HTR-8/SVneo (cell line): ENCODE results near the gene TMEM52B.
A peak's percentile ranks its signal among the peaks of the same experiment; 100 is the strongest.
"Not testable (repeated sequence)": the region's sequence is repeated elsewhere in the genome, so short reads cannot be mapped to it uniquely, and the experiment has no call there.

Source experiments
- DNase-seq: peaks from one replicate; pipeline ENCODE4 v3.0.0; 2011; ENCODE audit warnings: low spot score, mixed read lengths; ENCODE audit not compliant: insufficient read length
- FAIRE-seq: peaks from 2 replicates; lab custom pipeline; 2011; peaks lifted over from hg19 to GRCh38; lab: Jason Lieb, UNC

The TMEM52B gene

DNA sequence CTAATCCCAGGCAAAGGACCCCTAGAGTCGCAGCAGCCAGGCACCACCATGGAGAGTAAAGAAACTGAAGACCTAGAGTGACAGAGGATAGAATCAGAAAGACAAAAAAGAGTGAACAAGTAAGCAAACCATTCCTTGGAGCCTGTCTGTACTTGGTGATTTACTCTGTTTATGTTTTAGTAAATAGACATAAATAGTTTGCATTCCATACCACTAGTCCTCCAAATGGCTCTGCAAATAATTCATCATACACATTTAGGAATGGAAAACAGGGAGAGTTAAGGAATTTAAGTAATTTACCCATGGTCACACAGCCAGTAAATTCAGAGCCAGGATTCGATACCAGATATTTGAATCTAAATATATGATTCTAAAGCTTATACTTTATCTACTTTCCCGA lies 9.7 kb upstream of the TMEM52B start:
- FAIRE-seq (no peak), DNase-seq (no peak)

GRCh38 chr12:10170216-10170615 lies 8.6 kb upstream of the TMEM52B start:
- FAIRE-seq (no peak), DNase-seq (peak; percentile 77)

DNA sequence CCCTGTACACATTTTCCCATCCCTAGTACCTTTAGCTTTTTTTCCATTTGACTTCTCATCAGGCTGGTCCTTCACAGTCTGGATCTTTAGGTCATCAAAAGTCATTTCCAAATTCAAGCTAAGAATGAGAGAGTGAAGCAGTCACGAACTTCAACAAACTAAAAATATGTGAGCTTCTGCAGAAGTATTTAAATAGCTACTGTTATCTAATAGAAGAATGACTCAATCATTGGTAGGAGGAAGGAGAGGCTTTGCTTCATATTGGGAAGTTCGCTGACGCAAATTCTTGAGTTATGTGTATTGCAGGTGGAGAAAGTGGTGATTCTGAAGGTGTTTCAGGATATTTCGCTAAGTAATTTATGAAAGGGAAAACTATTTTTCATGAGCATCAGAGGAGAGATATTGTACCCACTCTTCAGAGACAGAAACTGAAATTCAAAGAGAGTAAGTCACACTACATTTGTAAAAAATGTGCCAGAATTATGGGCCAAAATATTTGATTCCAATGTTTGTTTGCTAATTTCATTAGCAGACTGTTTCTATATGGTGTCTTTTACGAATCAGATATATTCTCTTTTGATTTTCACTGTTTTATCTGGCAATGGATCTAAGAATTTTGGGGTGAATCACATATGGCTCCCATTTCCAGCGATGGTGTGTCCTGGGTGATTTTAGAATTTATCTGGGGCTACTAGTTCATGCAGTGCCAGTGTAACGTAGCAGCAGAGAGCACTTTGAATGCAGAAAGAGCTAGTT lies 6.7 kb upstream of the TMEM52B start, which contains the start of gene OLR1:
Gene OLR1 (minus strand): TSS at position 160 of the 756 bp plus-strand sequence. CDS start 55 bp downstream, at position 105.
- DNase-seq (no peak), FAIRE-seq (peak; percentile 48)

DNA sequence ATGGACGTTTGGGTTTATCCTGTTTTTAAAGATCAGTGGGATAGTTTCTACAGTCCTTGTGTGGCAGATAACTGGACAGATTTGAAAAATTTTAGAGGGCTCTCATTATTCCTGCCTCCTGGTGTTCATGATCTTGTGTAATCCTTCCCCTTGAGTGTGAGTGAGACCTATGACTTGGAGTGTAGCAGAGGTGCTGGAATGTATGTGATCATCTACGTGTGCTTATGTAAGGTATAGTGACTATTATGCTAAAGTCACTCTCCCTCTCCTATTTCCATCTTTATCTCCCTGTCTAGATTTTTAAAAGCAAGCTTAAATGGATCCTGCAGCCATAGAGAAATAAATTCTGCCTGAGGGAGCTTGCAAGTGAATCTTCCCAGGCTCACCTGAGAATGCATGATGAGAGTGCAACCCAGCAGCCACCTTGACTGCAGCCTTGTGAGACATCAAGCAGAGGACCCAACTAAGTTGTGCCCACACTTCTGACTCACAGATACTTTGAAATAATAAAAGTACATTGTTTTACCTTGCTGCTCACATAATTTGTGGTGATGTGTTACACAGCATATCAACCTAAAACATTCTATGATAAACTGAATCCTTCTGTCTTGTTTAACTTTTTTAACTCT lies 3.7 kb upstream of the TMEM52B start:
- FAIRE-seq, result no peak
- no peak for DNase-seq

DNA sequence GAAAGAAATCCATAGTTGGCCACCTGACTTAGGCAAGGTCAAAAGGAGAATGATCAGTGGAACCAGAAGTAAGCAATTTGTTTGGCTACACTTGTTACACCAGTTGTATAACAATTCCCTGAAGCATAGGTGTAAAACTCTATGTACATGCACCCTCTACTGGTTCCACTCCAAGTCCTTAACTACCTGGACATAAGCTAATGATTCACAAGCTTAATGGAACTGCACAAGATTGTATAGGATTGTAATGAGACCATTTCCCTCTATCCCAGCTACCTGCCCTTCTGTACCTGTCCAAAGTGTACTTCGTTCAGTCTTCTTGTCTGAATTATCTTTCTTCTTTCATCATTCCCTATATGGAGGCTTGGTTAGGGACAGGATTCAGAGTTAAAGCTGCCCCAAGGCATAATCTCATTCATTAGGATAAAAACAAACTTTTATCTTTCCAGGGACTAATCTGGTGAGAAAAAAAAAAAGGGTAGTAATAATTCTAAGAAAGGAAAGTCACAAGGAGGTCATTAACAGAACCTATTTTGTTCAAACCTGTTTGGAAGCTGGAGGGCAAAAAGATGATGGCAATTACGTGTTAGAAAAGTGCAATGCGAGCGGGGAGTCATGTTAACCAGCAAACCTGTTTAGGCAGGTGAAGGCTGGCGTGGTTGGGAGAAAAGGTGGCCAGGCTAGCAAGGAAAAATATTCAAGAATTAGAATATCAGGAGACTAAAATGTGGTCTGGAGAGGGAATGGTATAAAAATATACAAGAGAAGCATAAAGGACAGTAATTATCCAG lies 2.8 kb upstream of the TMEM52B start:
- no peak for DNase-seq
- peak; percentile 16 for FAIRE-seq

- FAIRE-seq (peak; percentile 9), DNase-seq (no peak)
Observed at GRCh38 chr12:10179776-10180181, 947 bp downstream of the TMEM52B start.

- no peak for DNase-seq
- FAIRE-seq, result peak; percentile 31
Observed at GRCh38 chr12:10182354-10183049, 3.7 kb downstream of the TMEM52B start.

- DNase-seq (no peak), FAIRE-seq (no peak)
Observed at GRCh38 chr12:10184261-10184843, 5.5 kb downstream of the TMEM52B start.

DNA sequence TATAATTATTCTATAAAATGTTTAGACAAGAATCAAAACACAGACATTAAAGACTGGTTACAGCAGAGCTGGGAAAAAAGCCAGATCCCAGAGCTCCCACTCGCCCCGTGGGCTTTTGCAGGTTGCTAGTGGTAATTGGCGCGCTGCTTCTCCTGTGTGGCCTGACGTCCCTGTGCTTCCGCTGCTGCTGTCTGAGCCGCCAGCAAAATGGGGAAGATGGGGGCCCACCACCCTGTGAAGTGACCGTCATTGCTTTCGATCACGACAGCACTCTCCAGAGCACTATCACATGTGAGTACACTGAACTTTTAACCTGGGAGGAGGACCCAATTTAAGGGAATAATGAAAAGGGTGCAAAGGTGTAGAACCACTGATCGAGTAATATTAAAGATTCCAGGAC lies 7.5 kb downstream of the TMEM52B start:
- FAIRE-seq (no peak), DNase-seq (no peak)

DNA sequence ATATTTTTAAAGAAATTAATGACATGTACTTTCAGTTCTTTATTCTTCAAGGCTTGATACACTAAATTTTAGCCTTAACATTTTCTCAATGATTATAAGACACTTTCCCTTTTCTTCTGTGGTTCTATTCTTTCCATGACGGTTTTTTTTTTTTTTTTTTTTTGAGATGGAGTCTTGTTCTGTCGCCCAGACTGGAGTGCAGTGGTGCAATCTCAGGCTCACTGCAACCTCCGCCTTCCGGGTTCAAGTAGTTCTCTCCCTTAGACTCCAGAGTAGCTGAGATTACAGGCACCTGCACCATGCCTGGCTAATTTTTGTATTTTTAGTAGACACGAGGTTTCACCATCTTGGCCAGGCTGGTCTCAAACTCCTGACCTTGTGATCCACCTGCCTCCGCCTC lies 8.1 kb downstream of the TMEM52B start:
- DNase-seq, FAIRE-seq: not testable (repeated sequence)

DNA sequence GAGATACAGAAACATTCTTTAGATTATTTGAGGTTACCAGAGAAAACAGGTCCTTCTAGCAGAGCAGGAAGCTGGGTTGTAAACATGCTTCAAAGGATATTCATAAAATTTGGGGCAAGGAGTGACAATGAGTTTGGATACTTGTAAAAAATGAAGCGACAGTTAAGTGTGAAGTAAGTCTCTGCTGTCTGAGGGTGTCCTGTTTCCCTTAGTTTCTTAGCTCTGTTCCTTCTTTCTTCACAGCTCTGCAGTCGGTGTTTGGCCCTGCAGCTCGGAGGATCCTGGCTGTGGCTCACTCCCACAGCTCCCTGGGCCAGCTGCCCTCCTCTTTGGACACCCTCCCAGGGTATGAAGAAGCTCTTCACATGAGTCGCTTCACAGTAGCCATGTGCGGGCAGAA lies 10.8 kb downstream of the TMEM52B start:
- DNase-seq (no peak), FAIRE-seq (no peak)

GRCh38 chr12:10190558-10191388 lies 11.9 kb downstream of the TMEM52B start:
- DNase-seq, result no peak
- FAIRE-seq, result peak; percentile 82

GRCh38 chr12:10191865-10192264 lies 13.0 kb downstream of the TMEM52B start:
- DNase-seq (no peak), FAIRE-seq (no peak)

DNA sequence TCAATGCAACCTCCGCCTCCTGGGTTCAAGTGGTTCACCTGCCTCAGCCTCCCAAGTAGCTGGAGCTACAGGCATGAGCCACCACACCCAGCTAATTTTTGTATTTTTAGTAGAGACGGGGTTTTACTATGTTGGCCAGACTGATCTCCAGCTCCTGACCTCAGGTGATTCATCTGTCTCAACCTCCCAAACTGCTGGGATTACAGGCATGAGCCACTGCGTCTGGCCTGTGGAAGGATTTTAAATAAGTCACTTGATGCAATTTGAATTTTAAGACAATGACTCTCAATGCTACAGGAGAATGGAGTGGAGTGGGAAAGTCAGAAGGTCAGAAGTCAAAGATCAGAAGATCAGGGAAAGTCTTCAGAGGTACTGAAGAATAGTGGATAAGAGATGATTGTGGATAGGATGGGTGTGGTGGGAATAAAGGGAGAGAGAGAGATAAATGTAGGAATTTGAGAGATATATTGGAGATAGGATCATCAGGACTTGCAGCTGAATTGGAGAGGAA lies 15.4 kb downstream of the TMEM52B start:
- DNase-seq (no peak), FAIRE-seq (no peak)

GRCh38 chr12:10196210-10196609 lies 17.4 kb downstream of the TMEM52B start:
- FAIRE-seq, result no peak
- no peak for DNase-seq

DNA sequence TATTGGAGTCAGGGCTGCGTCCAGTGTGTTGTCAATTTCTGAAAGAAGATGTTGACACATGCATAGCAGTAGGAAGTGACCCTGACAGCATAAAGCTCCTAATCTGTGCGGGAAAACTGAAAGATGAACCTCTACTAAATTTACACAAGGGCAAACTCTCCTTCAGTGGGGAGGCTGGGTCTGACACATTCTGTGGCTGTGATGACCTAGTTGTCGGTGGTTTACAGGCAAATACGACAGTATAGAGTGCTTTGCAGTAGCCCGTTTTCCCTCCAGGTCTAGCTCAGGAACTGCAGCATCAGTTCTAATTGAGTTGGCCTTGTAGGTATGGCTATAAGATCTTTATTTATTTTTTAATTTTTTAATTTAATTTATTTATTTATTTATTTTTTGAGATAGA lies 19.0 kb downstream of the TMEM52B start:
- DNase-seq (no peak), FAIRE-seq (no peak)

DNA sequence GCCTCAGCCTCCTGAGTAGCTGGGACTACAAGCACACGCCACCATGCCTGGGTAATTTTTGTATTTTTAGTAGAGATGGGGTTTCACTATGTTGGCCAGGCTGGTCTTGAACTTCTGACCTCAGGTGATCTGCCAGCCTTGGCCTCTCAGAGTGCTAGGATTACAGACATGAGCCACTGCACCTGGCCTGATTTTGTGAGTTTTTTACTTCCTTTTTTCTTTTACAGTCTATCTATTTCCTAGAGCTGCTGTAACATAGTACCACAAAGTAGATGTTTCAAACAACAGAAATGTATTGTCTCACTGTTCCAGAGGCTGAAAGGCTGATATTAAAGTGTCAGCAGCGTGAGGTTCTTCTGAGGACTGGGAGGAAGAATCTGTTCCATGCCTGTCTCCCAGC lies 25.7 kb downstream of the TMEM52B start:
- FAIRE-seq, DNase-seq: not testable (repeated sequence)

GRCh38 chr12:10205220-10205807 lies 26.5 kb downstream of the TMEM52B start:
- DNase-seq, result no peak
- peak; percentile 75 for FAIRE-seq

GRCh38 chr12:10207136-10207535 lies 28.3 kb downstream of the TMEM52B start:
- no peak for FAIRE-seq
- no peak for DNase-seq
